ENCODE data around the gene CSNK1D.

Gene CSNK1D

GRCh38 chr17:82226146-82226808, 47.2 kb downstream of the CSNK1D start:
- no peak for DNase-seq

- DNase-seq = no peak
Measured at GRCh38 chr17:82225368-82226029, 48.0 kb downstream of the CSNK1D start.

- DNase-seq = no peak
Measured at GRCh38 chr17:82224666-82225065, 48.8 kb downstream of the CSNK1D start.

GRCh38 chr17:82223517-82223916, 50.0 kb downstream of the CSNK1D start:
- DNase-seq = no peak

GRCh38 chr17:82222816-82223215, 50.7 kb downstream of the CSNK1D start:
- no peak for DNase-seq

GRCh38 chr17:82221341-82221902, 52.1 kb downstream of the CSNK1D start:
- no peak for DNase-seq

GRCh38 chr17:82219753-82220709, 53.5 kb downstream of the CSNK1D start:
- DNase-seq = no peak

GRCh38 chr17:82219083-82219482, 54.4 kb downstream of the CSNK1D start:
- no peak for DNase-seq

- DNase-seq = no peak
Measured at GRCh38 chr17:82218349-82219075, 55.0 kb downstream of the CSNK1D start.

- no peak for DNase-seq
Measured at GRCh38 chr17:82217530-82218204, 55.8 kb downstream of the CSNK1D start.

- DNase-seq = no peak
Measured at GRCh38 chr17:82217120-82217529, 56.4 kb downstream of the CSNK1D start.

- DNase-seq = no peak
Measured at GRCh38 chr17:82216301-82217119, 57.0 kb downstream of the CSNK1D start.

GRCh38 chr17:82215972-82216300, 57.6 kb downstream of the CSNK1D start:
- no peak for DNase-seq

- no peak for DNase-seq
Measured at GRCh38 chr17:82215095-82215971, 58.2 kb downstream of the CSNK1D start.

- DNase-seq = no peak
Measured at GRCh38 chr17:82214012-82214628, 59.4 kb downstream of the CSNK1D start.

- DNase-seq = peak; percentile 39
Measured at GRCh38 chr17:82213251-82214011, 60.1 kb downstream of the CSNK1D start.

GRCh38 chr17:82212331-82213250, 60.9 kb downstream of the CSNK1D start, which contains the start of gene CCDC57:
TSS of gene CCDC57 (minus strand) at chr17:82212842. CDS start at chr17:82201944, 10,898 bp downstream.
- DNase-seq = peak; percentile 88

All from NCI-H774 (cell line).